ENCODE measurements around the gene LRGUK. TPM values are rescaled to one million over a fixed set of nuclear protein-coding genes. Genes with fewer than 3 reads are reported as not detected.

LRGUK gene
- total RNA-seq, 2 donors from 2014 or later = 0.78 to 0.99 TPM

DNA sequence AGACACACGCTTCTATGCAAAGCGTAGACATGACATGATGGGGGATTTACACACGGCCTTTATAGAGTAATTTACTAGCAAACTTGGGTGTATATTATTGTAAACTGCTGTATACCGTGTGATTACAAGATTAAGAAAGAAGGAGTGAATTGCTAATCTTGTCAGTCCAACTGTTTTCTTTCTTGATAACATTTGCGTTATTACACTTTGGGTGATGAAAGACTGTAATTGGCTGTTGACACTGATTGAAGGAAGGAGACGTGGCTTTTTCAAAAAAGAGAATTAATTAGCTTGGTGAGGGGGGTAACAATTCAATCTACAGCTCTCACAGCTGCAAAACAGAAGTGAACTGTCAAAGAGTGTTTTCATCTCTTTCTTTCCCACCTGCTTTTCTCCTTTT is 156.9 kb downstream of the LRGUK start:
- no peak for TF ChIP-seq POLR2A (IDR thresholded peaks at IDR 0.05)
- TF ChIP-seq, protein P1, sequence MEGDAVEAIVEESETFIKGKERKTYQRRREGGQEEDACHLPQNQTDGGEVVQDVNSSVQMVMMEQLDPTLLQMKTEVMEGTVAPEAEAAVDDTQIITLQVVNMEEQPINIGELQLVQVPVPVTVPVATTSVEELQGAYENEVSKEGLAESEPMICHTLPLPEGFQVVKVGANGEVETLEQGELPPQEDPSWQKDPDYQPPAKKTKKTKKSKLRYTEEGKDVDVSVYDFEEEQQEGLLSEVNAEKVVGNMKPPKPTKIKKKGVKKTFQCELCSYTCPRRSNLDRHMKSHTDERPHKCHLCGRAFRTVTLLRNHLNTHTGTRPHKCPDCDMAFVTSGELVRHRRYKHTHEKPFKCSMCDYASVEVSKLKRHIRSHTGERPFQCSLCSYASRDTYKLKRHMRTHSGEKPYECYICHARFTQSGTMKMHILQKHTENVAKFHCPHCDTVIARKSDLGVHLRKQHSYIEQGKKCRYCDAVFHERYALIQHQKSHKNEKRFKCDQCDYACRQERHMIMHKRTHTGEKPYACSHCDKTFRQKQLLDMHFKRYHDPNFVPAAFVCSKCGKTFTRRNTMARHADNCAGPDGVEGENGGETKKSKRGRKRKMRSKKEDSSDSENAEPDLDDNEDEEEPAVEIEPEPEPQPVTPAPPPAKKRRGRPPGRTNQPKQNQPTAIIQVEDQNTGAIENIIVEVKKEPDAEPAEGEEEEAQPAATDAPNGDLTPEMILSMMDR (IDR thresholded peaks at IDR 0.05) = no peak
- ATAC-seq (no peak), DNase-seq (no peak)
- Histone ChIP-seq H3K9me3 (no peaks in the 10 kb centered on the region), H3K27me3 (no peaks in the 10 kb centered on the region), H3K4me3 (no peak overlapping the region), H3K36me3 (replicated peaks in 1 of 2; ENCODE audit: insufficient read depth in 1 of 2, low read depth in 2 of 2) (no peaks in the 10 kb centered on the region), H3K4me1 (peaks cover 5% of the 10 kb centered on the region), H3K27ac (no peak overlapping the region)
- 61 to 66% methylated on average over 6 of the region's 6 CpGs for WGBS, 2 donors
- intact Hi-C loops (cut with DNase I) = no loop called here

DNA sequence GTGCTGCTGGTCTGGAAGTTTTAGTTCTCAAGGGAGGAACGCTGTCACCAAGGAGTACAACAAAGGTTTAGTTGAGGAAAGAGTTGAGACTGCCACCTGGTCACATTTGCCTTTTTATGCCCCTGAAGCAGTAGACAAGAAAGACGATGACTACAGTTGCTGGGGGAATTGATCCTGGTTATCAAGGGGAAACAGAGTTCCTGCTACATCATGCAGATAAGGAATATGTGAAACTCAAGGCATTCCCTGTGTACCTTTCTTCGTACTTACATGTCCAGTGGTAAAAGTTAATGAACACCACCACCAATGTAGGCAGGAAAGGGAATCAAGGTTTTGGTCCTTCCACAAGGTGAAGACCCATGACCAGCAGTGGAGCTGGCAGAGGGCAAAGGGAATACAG is 157.8 kb downstream of the LRGUK start:
- Histone ChIP-seq H3K27me3 (no peaks in the 10 kb centered on the region), H3K36me3 (replicated peaks in 1 of 2; ENCODE audit: insufficient read depth in 1 of 2, low read depth in 2 of 2) (no peaks in the 10 kb centered on the region), H3K27ac (no peak overlapping the region), H3K9me3 (no peaks in the 10 kb centered on the region), H3K4me1 (peaks cover 3% of the 10 kb centered on the region), H3K4me3 (no peak overlapping the region)
- ATAC-seq (no peak), DNase-seq (no peak)
- WGBS, 2 donors = 75 to 81% methylated on average over 3 of the region's 3 CpGs
- TF ChIP-seq, protein P1 (IDR thresholded peaks at IDR 0.05) = no peak
- no peak for TF ChIP-seq POLR2A (IDR thresholded peaks at IDR 0.05)
- intact Hi-C loops (cut with DNase I) = no loop called here

DNA sequence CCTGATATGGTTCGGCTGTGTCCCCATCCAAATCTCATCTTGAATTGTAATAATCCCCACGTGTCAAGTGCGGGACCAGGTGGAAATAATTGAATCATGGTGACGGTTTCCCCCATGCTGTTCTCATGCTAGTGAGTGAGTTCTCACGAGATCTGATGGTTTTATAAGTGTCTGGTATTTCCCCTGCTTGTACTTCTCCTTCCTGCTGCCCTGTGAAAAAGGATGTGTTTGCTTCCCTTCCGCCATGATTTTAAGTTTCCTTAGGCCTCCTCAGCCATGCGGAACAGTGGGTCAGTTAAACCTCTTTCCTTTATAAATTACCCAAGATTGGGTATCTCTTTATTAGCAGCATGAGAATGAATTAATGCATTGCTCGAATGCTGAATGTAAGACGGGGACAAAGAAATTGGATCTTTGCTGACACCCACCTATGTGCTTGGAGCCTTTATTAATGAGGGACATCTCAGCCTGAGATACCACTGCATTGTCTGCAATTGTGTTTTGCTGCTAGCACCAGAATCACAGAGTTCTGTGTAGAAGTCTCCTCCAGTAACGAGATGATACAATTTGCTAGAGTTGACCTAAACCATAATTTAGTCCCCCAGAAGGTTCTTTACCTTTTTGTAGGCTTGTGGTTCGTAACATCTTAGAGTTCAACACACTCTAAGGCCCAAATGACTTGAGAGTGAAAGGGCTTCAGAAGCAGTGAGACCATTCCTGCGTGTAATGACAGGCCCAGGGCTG is 160.9 kb downstream of the LRGUK start:
- WGBS, 2 donors = 88 to 89% methylated on average over 12 of the region's 12 CpGs
- Histone ChIP-seq H3K27ac (no peak overlapping the region), H3K9me3 (no peaks in the 10 kb centered on the region), H3K27me3 (no peaks in the 10 kb centered on the region), H3K4me3 (no peak overlapping the region), H3K36me3 (replicated peaks in 1 of 2; ENCODE audit: insufficient read depth in 1 of 2, low read depth in 2 of 2) (no peaks in the 10 kb centered on the region), H3K4me1 (no peaks in the 10 kb centered on the region)
- intact Hi-C loops (cut with DNase I) = no loop called here
- TF ChIP-seq, protein P1 (IDR thresholded peaks at IDR 0.05) = no peak
- no peak for TF ChIP-seq POLR2A (IDR thresholded peaks at IDR 0.05)
- ATAC-seq = no peak
- DNase-seq = no peak

DNA sequence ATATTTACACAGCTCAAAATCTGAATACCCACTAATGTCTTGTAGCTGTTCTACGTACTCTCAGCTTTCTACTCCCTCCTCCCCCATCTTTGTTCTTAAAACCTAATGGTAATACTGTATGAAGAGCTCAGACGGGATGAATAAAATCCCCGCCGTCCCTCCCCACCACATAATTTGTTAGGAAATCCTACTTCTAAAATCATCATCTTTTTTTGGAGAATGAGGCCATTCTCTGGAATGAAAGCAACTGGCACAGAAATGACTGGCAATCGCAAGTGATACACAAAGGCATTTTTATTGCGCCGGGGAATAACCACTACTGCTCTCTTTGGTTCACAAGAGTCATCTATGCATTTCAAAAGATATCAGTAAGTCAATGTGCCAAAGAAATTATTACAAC is 162.3 kb downstream of the LRGUK start:
- intact Hi-C loops (cut with DNase I) = no loop called here
- no peaks in the 10 kb centered on the region for H3K27me3 ChIP-seq
- DNase-seq (no peak), ATAC-seq (no peak)
- H3K36me3 ChIP-seq (replicated peaks in 1 of 2; ENCODE audit: insufficient read depth in 1 of 2, low read depth in 2 of 2) = peaks cover 0 to 3% of the 10 kb centered on the region in 2 donors
- no peaks in the 10 kb centered on the region for H3K9me3 ChIP-seq
- TF ChIP-seq, protein P1 (IDR thresholded peaks at IDR 0.05) = no peak
- TF ChIP-seq POLR2A (IDR thresholded peaks at IDR 0.05) = no peak
- H3K4me3 ChIP-seq = no peak overlapping the region
- no peaks in the 10 kb centered on the region for H3K4me1 ChIP-seq
- no peak overlapping the region for H3K27ac ChIP-seq
- 85 to 89% methylated on average over 7 of the region's 7 CpGs for WGBS, 2 donors

DNA sequence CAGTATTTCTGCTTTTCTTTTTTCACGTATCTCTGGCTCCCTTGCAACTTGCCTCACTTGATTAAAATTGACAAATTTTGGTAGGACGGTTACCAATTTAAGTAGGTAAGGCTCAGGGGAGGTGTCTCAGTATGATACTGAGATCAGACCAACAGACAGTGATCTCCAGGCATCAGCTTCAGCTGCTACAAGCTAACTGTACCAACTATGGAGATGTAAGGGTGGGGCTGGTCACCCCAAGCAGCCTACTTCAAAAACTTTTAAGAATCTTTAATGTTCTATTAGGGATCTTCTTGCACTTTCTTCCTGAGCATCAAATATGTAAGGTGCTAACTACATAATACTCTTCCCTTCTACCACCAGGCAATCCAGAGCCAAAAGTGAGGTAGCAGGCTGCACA is 162.7 kb downstream of the LRGUK start:
- ATAC-seq (no peak), DNase-seq (no peak)
- Histone ChIP-seq H3K27ac (no peak overlapping the region), H3K4me3 (no peak overlapping the region), H3K36me3 (replicated peaks in 1 of 2; ENCODE audit: insufficient read depth in 1 of 2, low read depth in 2 of 2) (peaks cover 0 to 4% of the 10 kb centered on the region in 2 donors), H3K9me3 (no peaks in the 10 kb centered on the region), H3K4me1 (no peaks in the 10 kb centered on the region), H3K27me3 (no peaks in the 10 kb centered on the region)
- TF ChIP-seq POLR2A (IDR thresholded peaks at IDR 0.05) = no peak
- TF ChIP-seq, protein P1 (IDR thresholded peaks at IDR 0.05) = no peak
- intact Hi-C loops (cut with DNase I) = no loop called here
- 84 to 91% methylated on average over 2 of the region's 2 CpGs for WGBS, 2 donors
